SIG-M5 treated with dmso at 0.1 percent for 504 hours (cell line): ENCODE measurements around the gene KIF18B.

Source experiments
- DNase-seq: peaks from one replicate; lab custom pipeline; 2025; ENCODE audit not compliant: unreplicated experiment; lab: John Stamatoyannopoulos, UW

Gene KIF18B

GRCh38 chr17:44919885-44920564, 27.5 kb downstream of the KIF18B start:
- peak; percentile 58 for DNase-seq

- DNase-seq, result no peak
Measured at GRCh38 chr17:44919411-44919810, 28.2 kb downstream of the KIF18B start.

GRCh38 chr17:44918006-44918405, 29.6 kb downstream of the KIF18B start:
- no peak for DNase-seq

- no peak for DNase-seq
Measured at GRCh38 chr17:44917456-44917855, 30.1 kb downstream of the KIF18B start.

GRCh38 chr17:44916781-44917241, 30.8 kb downstream of the KIF18B start:
- no peak for DNase-seq

- peak; percentile 24 for DNase-seq
Measured at GRCh38 chr17:44915862-44916780, 31.5 kb downstream of the KIF18B start.

GRCh38 chr17:44915321-44915726, 32.2 kb downstream of the KIF18B start, which contains the start of gene GFAP:
Gene GFAP, minus strand, starts transcription at chr17:44915500. Its CDS starts 14 bp downstream, at chr17:44915486.
- no peak for DNase-seq

GRCh38 chr17:44914698-44915271, 32.8 kb downstream of the KIF18B start:
- no peak for DNase-seq

- no peak for DNase-seq
Measured at GRCh38 chr17:44914148-44914547, 33.4 kb downstream of the KIF18B start.

GRCh38 chr17:44913676-44914075, 33.9 kb downstream of the KIF18B start:
- no peak for DNase-seq

GRCh38 chr17:44912763-44913544, 34.6 kb downstream of the KIF18B start:
- DNase-seq, result no peak

GRCh38 chr17:44911133-44912001, 36.2 kb downstream of the KIF18B start:
- DNase-seq, result peak; percentile 34

- DNase-seq, result no peak
Measured at GRCh38 chr17:44910231-44911106, 37.1 kb downstream of the KIF18B start.

GRCh38 chr17:44909681-44910144, 37.9 kb downstream of the KIF18B start:
- DNase-seq, result no peak

- no peak for DNase-seq
Measured at GRCh38 chr17:44908761-44909326, 38.7 kb downstream of the KIF18B start.

GRCh38 chr17:44907729-44908470, 39.7 kb downstream of the KIF18B start:
- DNase-seq, result no peak
